Muscle layer of colon (tissue), 2 donors: ENCODE measurements around the gene RPLP1.
A peak's percentile ranks its signal among the peaks of the same experiment; 100 is the strongest.

Experiments
- H3K27ac ChIP-seq: one replicate; pipeline ENCODE4 v1.7.0; 2013; ENCODE audit warnings: low read depth, mild to moderate bottlenecking, low read length, moderate library complexity
- H3K27me3 ChIP-seq, 2 donors: one replicate each; pipeline ENCODE4 v1.7.0; 2013; ENCODE audit warnings: low read length in 2 of 2, mild to moderate bottlenecking in 2 of 2; ENCODE audit not compliant: insufficient read depth in 2 of 2, control insufficient read depth in 1 of 2
- H3K36me3 ChIP-seq: one replicate; pipeline ENCODE4 v1.7.0; 2013; ENCODE audit warnings: mild to moderate bottlenecking, low read length; ENCODE audit not compliant: insufficient read depth
- H3K4me1 ChIP-seq: one replicate; pipeline ENCODE4 v1.7.0; 2013; ENCODE audit warnings: mild to moderate bottlenecking, low read length; ENCODE audit not compliant: insufficient read depth
- H3K4me3 ChIP-seq, 2 donors: one replicate each; pipeline ENCODE4 v1.7.0; 2013; ENCODE audit warnings: low read length in 2 of 2, low read depth in 1 of 2, mild to moderate bottlenecking in 1 of 2, moderate library complexity in 1 of 2
- H3K9ac ChIP-seq: one replicate; pipeline ENCODE4 v1.7.0; 2013; ENCODE audit warnings: low read length
- H3K9me3 ChIP-seq: one replicate; pipeline ENCODE4 v1.7.0; 2013; ENCODE audit warnings: mild to moderate bottlenecking, low read length
- donor health status: abdominal sarcoma.
- donor health status: Adenocarcinoma of cecum.

The RPLP1 gene

DNA sequence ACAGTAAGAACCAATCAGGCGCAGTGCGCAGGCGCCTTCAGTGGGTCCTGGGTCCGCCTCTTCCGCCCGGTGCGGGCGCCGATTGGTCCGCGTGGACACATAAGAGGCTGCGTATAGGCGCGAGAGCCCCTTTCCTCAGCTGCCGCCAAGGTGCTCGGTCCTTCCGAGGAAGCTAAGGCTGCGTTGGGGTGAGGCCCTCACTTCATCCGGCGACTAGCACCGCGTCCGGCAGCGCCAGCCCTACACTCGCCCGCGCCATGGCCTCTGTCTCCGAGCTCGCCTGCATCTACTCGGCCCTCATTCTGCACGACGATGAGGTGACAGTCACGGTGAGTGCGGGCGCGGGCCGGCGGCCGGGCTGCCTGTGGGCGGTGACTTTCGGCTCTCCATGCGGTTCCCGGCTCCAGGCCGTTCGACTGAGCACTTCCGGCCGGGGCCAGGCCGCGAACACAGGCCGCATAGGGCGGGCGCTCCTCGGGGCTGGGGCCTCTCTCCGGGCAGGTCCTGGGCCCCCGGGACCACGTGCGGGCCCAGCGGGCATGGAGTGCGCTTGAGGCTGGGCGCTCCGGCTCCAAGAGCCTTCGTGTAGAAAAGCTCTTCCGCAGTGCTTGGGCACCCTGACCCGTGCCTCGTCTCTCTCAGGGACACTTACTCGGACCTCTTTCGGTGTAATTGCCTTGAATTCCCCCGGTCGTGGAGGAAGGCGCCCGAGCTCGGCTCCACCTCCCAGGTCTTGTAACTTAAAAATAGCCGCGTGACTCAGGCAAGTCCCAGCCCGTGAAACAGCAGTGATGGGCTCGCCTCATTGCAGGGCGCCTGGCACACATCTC lies at the start of gene RPLP1:
TSS of gene RPLP1 (plus strand) at position 127 of the 830 bp plus-strand sequence. CDS start at position 258, 131 bp downstream.
- Histone ChIP-seq H3K4me1 (peaks cover 25% of the 10 kb centered on the region), H3K27ac (peak within 1 kb of the TSS; percentile 67), H3K9ac (peak within 1 kb of the TSS; percentile 93), H3K9me3 (no peaks in the 10 kb centered on the region), H3K27me3 (no peaks in the 10 kb centered on the region), H3K36me3 (peaks cover 24% of the 10 kb centered on the region), H3K4me3 (peak within 1 kb of the TSS; percentile 77 to 89)

DNA sequence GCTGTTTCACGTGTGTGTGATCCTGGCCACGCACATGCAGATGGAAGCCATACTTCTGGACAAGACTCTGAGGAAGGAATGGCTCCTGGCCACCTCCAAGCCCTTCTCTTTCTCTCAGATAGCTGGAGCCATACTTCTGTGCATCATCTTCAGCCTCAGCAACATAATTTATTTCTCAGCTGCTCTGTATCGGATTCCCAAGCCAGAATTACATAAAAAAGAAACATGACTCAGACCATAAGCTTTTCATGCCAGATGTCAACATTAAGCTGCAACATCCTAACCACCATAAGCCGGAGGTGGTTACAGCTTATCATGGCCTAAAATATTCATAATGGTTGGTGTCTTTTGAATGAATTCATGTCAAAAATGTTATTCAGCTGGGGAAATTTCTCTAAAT lies 49.0 kb upstream of the RPLP1 start:
- no peaks in the 10 kb centered on the region for H3K27me3 ChIP-seq
- H3K36me3 ChIP-seq, result no peaks in the 10 kb centered on the region
- no peak overlapping the region for H3K27ac ChIP-seq
- H3K4me1 ChIP-seq, result peaks cover 7% of the 10 kb centered on the region
- H3K4me3 ChIP-seq, result no peak overlapping the region
- H3K9ac ChIP-seq, result no peak overlapping the region
- H3K9me3 ChIP-seq, result no peaks in the 10 kb centered on the region

DNA sequence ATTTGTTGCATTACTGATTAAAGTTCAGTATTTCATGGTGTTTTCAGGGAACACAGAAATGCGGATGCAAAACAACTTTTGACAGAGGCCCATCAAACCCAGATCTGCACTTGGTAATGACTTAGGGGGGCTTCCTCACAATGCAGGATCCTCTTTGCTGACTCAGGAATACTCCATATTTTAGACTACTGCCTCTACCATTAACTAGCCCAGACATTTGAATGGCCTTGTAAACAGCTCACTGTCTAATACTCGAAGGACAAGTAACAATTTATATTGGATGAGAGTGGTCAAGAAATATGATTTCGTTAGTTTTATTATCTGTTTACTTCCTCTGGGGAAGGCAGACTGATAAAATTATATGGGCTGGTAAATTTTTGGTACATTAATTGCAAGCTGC lies 47.5 kb upstream of the RPLP1 start:
- Histone ChIP-seq H3K27ac (no peak overlapping the region), H3K4me3 (no peak overlapping the region), H3K9ac (no peak overlapping the region), H3K36me3 (no peaks in the 10 kb centered on the region), H3K4me1 (peaks cover 7% of the 10 kb centered on the region), H3K9me3 (no peaks in the 10 kb centered on the region), H3K27me3 (no peaks in the 10 kb centered on the region)

DNA sequence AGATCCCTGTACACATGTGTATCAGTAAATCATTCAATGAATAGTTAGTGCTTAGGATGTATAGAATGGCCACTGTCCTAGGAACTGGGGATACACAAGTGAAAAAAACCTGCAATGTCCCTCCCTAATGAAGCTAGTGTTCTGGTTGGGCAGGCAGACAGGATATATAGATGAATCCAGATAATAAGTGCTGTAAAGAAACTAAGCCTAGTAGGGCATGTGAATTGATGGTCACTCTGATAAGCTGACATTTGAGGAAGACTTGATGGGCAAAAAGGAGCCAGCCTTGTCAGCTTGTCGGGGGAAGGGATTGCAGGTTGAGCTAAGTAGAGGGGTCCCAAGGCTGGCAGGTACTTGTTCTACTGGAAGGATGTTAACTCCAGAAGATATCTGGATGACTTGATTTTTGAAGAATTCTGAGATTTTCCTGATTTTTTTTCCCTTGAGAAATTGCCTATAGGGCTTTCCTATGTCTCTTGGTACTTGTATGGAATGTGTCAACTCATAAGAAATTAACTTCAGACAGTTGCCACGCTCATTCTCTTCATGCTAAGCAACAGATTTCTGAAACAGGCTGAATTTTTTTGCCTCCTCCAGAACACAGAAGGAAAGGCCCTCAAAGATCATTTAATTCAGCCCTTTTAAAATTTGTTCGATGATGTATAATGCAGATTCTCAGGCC lies 44.8 kb upstream of the RPLP1 start:
- peaks cover 7% of the 10 kb centered on the region for H3K4me1 ChIP-seq
- no peaks in the 10 kb centered on the region for H3K27me3 ChIP-seq
- H3K36me3 ChIP-seq, result no peaks in the 10 kb centered on the region
- no peak overlapping the region for H3K9ac ChIP-seq
- no peak overlapping the region for H3K4me3 ChIP-seq
- no peak overlapping the region for H3K27ac ChIP-seq
- H3K9me3 ChIP-seq, result no peaks in the 10 kb centered on the region

DNA sequence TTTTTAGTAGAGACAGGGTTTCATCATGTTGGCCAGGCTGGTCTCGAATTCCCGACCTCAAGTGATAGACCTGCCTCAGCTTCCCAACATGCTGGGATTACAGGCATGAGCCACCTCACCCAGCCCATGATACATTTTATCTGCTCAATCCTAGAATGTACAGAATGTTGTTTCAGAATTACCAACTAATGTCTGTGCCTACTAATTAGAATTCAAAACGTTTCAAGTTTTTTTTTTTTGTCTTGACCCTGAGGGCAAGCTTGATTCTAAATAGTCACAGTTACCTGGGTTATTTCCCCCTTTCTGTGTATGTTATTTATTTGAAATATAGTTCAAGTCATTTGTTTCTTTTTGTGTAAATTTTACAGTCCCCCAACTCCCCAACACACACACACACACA lies 43.8 kb upstream of the RPLP1 start:
- no peak overlapping the region for H3K4me3 ChIP-seq
- H3K36me3 ChIP-seq, result no peaks in the 10 kb centered on the region
- H3K4me1 ChIP-seq, result peaks cover 7% of the 10 kb centered on the region
- no peak overlapping the region for H3K27ac ChIP-seq
- no peaks in the 10 kb centered on the region for H3K9me3 ChIP-seq
- H3K27me3 ChIP-seq, result no peaks in the 10 kb centered on the region
- H3K9ac ChIP-seq, result no peak overlapping the region

DNA sequence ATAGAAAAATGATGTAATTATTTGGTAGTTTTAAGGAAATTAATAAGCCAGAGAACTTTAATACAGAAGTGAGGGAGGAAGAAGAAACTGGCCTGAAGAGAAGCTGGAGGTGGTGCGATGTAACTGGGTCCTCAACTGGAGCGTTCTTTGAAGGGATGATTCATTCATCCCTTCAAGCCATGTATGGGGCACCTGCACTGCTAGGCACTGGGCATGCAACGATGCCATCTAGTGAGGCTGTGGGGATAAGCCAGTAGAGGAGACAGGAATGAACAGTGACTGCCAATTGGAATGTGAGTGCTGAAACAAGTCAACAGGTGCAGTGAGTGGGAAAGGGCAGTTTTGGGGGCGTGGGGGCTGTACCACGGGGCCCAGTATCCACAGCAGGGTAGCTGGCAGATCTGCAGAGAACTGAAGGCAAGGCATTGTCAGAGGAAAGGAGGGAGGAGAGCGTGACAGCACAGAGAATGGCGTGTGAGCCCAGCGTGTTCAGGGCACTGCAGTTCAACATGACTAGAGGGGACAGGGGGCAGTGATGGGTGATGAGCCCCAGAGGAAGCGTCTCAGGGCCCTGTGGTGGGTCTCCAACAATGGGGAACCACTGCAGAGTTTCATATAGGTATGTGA lies 42.3 kb upstream of the RPLP1 start:
- no peaks in the 10 kb centered on the region for H3K27me3 ChIP-seq
- no peak overlapping the region for H3K27ac ChIP-seq

DNA sequence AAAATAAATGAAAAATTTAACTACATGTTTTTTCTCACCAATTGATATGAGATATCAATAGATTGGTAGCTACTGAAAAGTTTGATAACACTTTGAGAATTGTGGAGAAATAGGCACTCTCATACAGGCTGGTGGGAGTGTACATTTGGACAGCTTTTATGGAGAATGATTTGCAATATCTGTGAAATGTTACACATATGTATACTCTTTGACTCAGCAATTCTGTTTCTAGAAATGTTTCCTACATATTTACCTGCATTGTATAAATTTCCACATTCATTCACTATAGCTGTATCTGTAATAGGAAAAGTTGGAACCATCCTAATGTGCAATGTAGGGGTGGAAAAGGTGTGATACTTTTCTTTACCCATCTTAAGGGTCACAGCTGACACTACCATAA lies 40.3 kb upstream of the RPLP1 start:
- no peak overlapping the region for H3K27ac ChIP-seq
- H3K4me3 ChIP-seq, result no peak overlapping the region
- H3K9me3 ChIP-seq, result no peaks in the 10 kb centered on the region
- H3K9ac ChIP-seq, result no peak overlapping the region
- H3K36me3 ChIP-seq, result no peaks in the 10 kb centered on the region
- peaks cover 5% of the 10 kb centered on the region for H3K4me1 ChIP-seq
- no peaks in the 10 kb centered on the region for H3K27me3 ChIP-seq

More for the DNA sequence above, 42.3 kb upstream of the RPLP1 start:
- Histone ChIP-seq H3K4me1 (peaks cover 5% of the 10 kb centered on the region), H3K9ac (no peak overlapping the region), H3K9me3 (no peaks in the 10 kb centered on the region), H3K36me3 (no peaks in the 10 kb centered on the region), H3K4me3 (no peak overlapping the region)

DNA sequence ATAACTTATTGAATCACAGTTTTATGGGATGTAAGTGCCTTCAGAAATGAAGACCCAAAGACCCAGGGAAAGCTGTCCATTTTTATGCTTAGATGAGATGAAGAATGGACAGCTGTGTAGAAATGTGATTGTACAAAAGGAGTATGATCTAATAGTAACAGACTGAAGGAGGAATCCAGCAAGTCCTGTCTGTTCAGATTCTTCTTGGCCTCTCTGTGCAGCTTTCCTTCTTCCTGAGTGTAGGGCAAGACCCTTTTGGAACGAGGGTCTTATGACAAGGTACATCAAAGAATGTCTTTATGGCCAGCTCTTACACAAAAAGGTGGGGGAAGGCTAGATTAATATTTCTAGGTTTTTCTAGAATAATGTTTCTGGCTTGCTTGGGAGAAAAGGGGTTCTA lies 39.9 kb upstream of the RPLP1 start:
- Histone ChIP-seq H3K36me3 (no peaks in the 10 kb centered on the region), H3K27me3 (no peaks in the 10 kb centered on the region), H3K9me3 (no peaks in the 10 kb centered on the region), H3K27ac (no peak overlapping the region), H3K4me1 (peaks cover 5% of the 10 kb centered on the region), H3K4me3 (no peak overlapping the region), H3K9ac (no peak overlapping the region)

DNA sequence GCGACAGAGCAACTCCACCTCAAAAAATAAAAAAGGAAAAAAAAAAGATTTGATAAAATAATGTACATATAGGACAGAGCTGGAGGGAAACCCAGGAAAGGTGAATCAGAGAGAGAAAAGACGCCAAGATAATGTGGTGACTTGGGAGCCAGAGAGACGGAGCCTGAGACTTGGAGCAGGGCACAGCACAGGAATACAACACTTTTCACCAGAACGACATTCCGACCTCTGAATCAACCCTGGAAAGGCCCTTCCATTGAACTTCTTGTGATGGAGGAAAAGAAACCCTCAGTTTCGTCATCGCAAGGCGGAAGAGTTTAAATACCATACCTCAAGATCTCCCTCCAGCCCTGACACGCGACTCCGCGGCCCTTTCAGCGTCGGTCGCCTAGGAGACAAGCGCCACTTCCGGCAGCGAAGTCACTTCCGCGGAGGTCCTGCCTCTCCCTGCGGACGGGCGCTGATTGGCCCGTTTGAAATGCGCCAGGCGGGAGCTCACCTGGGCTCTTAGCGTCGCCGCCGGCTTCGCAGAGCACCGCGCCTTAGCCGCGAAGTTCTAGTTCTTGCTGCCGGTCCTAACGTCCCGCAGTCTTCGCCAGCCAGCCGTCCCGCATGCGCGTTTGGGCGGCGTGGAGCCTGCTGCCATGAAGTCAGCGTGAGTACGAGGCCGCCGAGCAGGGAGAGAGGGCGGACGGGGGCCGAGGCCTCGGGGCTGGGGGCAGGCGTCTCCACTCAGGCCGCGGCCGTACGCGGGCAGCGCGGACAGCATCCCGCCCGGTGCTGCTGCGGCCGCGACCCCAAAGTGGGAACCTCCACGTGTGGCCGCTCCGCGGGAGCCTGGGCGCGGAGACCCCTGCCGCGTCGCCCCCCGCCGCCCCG lies 38.6 kb upstream of the RPLP1 start, which contains the start of gene KIF23:
TSS of gene KIF23 (plus strand) at position 528 of the 879 bp plus-strand sequence. CDS start at position 645, 117 bp downstream.
- peak within 1 kb of the TSS; percentile 52 to 88 for H3K4me3 ChIP-seq
- no peak within 1 kb of the TSS for H3K27ac ChIP-seq
- H3K27me3 ChIP-seq, result no peaks in the 10 kb centered on the region
- no peaks in the 10 kb centered on the region for H3K9me3 ChIP-seq
- no peak within 1 kb of the TSS for H3K9ac ChIP-seq
- H3K36me3 ChIP-seq, result no peaks in the 10 kb centered on the region
- peaks cover 5% of the 10 kb centered on the region for H3K4me1 ChIP-seq

DNA sequence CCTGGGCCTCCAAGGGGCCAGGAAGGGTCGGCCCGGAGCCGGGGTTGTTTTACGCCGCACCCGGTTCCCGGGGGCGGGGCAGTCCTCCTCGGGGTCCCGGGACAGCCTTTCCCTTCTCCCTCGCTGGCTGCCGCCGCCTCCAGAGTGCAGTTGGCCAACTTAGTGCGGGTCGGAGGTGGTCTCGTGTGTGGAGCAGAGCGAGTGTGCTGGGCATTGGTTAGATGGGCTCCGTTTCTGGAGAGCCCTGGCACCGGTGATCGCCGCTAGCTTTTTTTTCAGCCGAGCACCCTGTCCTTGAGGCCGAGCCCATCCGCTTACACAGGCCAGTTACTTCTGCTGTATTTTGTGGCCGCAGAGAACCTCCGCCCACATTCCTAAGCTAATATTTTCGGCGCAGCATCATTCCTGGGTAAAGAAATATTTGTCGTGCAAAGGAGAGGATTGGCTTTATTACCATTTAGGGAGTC lies 37.9 kb upstream of the RPLP1 start:
- Histone ChIP-seq H3K36me3 (no peaks in the 10 kb centered on the region), H3K4me1 (peaks cover 5% of the 10 kb centered on the region), H3K27ac (no peak overlapping the region), H3K4me3 (peak overlapping the region; percentile 52 to 88), H3K27me3 (no peaks in the 10 kb centered on the region), H3K9me3 (no peaks in the 10 kb centered on the region), H3K9ac (no peak overlapping the region)
